GM10248 (cell line): ENCODE measurements around the gene ZNRF4.
"Not testable (repeated sequence)": the region's sequence is repeated elsewhere in the genome, so short reads cannot be mapped to it uniquely, and the experiment has no call there.

ENCODE experiments used
- CTCF ChIA-PET: fragments of 300-600 bp; sonication (Branson Sonifier 250); formaldehyde crosslinking; extraction: SDS; loops from one replicate; lab custom pipeline; 2021; ENCODE audit warnings: antibody characterized with exemption; lab: Yijun Ruan, JAX
- POLR2A ChIA-PET: fragments of 350-650 bp; sonication (Branson Sonifier 250); formaldehyde crosslinking; extraction: SDS; loops from one replicate; lab custom pipeline; 2020; ENCODE audit warnings: antibody characterized with exemption; lab: Yijun Ruan, JAX
- DNase-seq: peaks from one replicate; pipeline ENCODE4 v3.0.0; 2012; ENCODE audit errors: extremely low spot score
- TF ChIP-seq, protein P1 (sequence below): IDR thresholded peaks from 2 replicates; pipeline ENCODE4 v1.5.1; 2012; ENCODE audit warnings: mild to moderate bottlenecking, low read depth; ENCODE audit errors: extremely low read depth, missing control alignments, control extremely low read depth

The ZNRF4 gene

DNA sequence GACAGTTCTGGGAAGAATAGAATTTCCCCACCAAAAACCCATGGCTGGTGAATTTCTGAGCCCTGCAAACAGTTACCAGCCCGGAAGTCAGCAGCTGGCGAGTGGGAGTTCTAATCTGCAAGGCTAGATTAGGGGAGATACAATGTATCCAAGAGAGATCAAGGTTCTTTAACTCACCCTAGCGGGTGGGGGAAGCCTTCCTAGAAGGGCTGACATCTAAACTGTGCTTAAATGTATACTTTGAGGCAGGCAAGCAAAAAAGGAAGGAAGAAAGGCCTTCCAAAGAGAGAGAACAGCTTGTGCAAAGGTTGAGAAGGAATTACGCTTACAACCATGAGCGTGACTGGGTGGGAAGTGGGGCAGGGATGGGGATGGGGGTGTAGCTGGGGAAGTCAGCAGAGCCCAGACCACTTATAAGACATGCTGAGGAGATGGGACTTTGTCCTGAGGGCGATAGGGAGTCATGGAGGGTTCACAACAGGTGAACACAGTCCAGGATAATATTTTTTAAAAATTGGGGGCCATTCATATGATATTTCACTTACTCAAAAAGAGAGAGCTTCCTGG is 20.8 kb upstream of the ZNRF4 start:
- ChIA-PET CTCF (no interaction called here), POLR2A (no interaction called here)
- TF ChIP-seq, protein P1, sequence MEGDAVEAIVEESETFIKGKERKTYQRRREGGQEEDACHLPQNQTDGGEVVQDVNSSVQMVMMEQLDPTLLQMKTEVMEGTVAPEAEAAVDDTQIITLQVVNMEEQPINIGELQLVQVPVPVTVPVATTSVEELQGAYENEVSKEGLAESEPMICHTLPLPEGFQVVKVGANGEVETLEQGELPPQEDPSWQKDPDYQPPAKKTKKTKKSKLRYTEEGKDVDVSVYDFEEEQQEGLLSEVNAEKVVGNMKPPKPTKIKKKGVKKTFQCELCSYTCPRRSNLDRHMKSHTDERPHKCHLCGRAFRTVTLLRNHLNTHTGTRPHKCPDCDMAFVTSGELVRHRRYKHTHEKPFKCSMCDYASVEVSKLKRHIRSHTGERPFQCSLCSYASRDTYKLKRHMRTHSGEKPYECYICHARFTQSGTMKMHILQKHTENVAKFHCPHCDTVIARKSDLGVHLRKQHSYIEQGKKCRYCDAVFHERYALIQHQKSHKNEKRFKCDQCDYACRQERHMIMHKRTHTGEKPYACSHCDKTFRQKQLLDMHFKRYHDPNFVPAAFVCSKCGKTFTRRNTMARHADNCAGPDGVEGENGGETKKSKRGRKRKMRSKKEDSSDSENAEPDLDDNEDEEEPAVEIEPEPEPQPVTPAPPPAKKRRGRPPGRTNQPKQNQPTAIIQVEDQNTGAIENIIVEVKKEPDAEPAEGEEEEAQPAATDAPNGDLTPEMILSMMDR = no peak
- no peak for DNase-seq

DNA sequence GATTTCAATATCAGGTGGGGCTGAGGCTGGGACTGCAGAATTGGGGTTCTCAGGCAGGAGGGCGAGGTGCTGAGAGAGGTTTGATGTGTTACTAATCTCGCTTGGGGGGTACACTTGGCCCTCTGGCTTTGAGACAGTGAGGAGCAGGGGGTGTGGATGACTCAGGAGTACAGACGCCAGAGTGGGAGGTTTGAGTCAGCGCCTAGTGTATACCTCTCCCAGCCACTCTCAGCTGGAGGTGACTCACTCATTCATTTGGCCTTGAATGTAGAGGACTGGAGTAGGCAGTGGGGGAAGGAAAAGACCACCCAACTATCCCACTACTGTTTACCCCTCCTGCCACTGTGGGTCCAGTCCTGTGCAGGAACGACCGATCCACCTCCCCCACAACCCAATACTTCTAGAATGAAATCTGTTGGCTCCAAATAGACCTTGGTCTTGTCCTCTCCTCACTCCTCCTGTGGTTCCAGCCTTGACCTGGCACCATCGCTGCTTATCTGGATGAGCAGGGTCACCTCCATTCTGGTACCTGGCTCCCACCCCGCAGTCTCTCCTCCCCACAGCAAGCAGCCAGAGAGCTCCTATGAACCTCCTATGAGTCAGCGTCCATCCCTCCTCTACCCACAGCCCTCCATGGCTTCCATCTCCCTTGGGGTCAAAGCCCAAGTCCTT is 20.1 kb upstream of the ZNRF4 start:
- ChIA-PET CTCF (no interaction called here), POLR2A (no interaction called here)
- DNase-seq = no peak

DNA sequence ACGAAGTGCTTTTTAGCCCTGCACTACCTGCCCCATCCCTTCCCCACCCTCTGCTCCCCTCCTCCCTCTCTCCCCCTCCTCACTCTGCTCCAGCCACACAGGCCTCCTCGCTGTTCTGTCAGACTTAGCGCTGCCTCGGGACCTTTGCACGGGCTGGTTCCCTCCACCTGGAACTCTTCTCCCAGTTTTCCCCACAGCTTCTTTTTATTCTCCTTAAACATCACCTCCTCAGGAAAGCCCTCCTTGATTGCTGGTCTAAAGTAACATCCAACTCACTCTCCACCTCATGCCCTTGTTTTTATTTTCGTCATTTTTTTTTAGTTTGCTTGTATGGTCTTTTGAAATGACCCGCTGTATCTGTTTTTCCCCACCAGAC is 19.6 kb upstream of the ZNRF4 start:
- CTCF ChIA-PET = no interaction called here

More for the DNA sequence above, 20.1 kb upstream of the ZNRF4 start:
- TF ChIP-seq, protein P1 = no peak

DNA sequence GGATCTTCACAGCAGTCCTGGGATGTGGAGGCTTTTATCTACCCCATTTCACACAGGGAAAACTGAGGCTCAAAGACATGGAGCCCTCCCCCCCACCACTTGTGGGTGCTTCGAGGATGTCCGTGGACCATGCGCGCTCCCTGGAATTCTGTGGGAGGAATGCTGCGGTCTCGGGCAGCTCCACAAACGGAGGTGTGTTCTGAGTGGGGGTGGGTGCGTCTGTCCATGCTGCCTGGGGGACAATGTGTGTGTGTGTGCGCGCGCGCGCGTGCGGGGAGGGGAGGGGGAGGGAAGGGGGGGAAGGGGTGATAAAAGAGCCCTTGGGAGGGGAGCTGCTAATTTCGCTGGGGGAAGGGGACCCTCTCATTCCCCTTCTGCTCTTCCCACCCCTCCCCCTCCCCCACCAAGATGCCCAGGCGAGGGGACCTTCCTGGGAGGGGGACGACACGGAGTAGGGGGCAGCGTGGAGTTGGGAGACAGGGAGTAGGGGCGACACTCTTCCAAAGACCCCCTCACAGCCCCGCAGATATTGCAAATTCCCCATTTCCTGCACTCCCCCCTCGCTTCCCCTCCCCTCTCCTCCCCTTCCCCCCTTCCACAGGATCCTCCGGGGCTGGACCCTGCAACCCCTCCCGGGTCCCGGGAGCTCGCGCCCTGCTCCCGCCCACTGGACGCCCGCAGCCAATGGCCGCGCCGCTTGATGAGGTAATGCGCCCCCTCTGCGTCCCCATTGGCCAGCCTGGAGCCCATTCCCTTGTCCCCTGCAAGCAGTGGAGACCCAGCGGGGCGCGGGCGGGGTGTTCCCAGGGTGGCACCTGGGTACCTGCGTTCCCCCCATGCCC is 18.9 kb upstream of the ZNRF4 start:
- TF ChIP-seq, protein P1 = no peak
- ChIA-PET CTCF (no interaction called here), POLR2A (no interaction called here)
- no peak for DNase-seq

More for the DNA sequence above, 19.6 kb upstream of the ZNRF4 start:
- POLR2A ChIA-PET = no interaction called here
- TF ChIP-seq, protein P1 = no peak
- DNase-seq = no peak

DNA sequence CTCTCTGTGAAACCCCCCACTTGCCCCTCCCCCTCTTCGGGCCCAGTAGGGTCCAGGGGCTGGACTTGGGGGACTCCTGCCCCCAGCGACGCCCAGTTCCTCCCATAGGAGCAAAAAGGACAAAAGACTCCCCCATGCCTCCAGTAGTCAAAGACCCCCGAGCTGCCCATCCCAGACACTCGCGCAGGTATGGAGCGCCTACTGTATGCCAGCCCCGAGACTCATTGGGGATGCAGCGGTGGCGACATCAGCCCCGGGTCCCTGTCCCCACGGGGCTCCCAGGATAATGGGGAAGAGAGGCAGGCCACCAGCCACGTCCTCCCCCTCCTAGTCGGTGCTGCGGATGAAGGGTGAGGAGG is 18.3 kb upstream of the ZNRF4 start:
- POLR2A ChIA-PET = no interaction called here
- no peak for DNase-seq
- TF ChIP-seq, protein P1 = no peak
- CTCF ChIA-PET = no interaction called here

DNA sequence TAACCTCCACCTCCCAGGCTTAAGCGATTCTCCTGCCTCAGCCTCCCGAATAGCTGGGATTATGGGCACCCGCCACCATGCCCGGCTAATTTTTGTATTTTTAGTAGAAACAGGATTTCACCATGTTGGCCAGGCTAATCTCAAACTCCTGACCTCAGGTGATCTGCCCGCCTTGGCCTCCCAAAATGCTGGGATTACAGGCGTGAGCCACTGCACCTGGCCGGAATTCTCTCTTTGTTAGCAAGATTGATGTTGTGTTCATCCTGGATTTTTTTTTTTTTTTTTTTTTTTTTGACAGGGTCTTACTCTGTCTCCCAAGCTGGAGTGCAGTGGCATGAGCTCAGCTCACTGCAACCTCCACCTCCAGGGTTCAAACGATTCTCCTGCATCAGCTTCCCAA is 16.5 kb upstream of the ZNRF4 start:
- CTCF ChIA-PET, DNase-seq, POLR2A ChIA-PET: not testable (repeated sequence)

DNA sequence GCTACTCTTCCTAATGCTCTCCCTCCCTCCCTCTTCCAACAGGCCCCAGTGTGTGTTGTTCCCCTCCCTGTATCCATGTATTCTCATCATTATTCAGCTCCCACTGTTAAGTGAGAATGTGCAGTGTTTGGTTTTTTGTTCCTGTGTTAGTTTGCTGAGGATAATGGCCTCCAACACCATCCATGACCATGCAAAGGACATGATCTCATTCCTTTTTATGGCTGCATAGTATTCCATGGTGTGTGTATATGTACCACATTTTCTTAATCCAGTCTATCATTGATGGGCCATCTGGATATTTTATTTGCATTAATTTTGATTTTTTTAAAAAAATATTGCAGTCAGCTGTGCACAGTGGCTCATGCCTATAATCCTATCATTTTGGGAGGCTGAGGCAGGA is 15.8 kb upstream of the ZNRF4 start:
- TF ChIP-seq, protein P1 = no peak
- ChIA-PET CTCF (no interaction called here), POLR2A (no interaction called here)
- no peak for DNase-seq
